Parathyroid adenoma (tissue), 2 donors: ENCODE results near the gene PTTG1IP2.

Experiments
- H2AFZ ChIP-seq: fragments of 300-600 bp; sonication (generic); one replicate; pipeline ENCODE4 v1.7.0; 2017; ENCODE audit warnings: antibody characterized with exemption, mild to moderate bottlenecking
- H3K27ac ChIP-seq: fragments of 300-600 bp; sonication (generic); one replicate; pipeline ENCODE4 v1.7.0; 2017
- H3K27me3 ChIP-seq: fragments of 300-600 bp; sonication (generic); one replicate; pipeline ENCODE4 v1.7.0; 2017; ENCODE audit warnings: low read length; ENCODE audit not compliant: control insufficient read depth, insufficient read depth
- H3K36me3 ChIP-seq: fragments of 300-600 bp; sonication (generic); one replicate; pipeline ENCODE4 v1.7.0; 2017; ENCODE audit warnings: low read length; ENCODE audit not compliant: control insufficient read depth, insufficient read depth
- H3K4me1 ChIP-seq: fragments of 300-600 bp; sonication (generic); one replicate; pipeline ENCODE4 v1.7.0; 2017; ENCODE audit warnings: control low read depth
- H3K4me2 ChIP-seq: fragments of 300-600 bp; sonication (generic); one replicate; pipeline ENCODE4 v1.7.0; 2017; ENCODE audit warnings: low read length
- H3K4me3 ChIP-seq: fragments of 300-600 bp; sonication (generic); one replicate; pipeline ENCODE4 v1.7.0; 2017; ENCODE audit warnings: low read depth, low read length
- H3K79me2 ChIP-seq: fragments of 300-600 bp; sonication (generic); one replicate; pipeline ENCODE4 v1.7.0; 2017; ENCODE audit warnings: control low read depth
- H3K9ac ChIP-seq: fragments of 300-600 bp; sonication (generic); one replicate; pipeline ENCODE4 v1.7.0; 2017; ENCODE audit warnings: mild to moderate bottlenecking
- H3K9me3 ChIP-seq: fragments of 300-600 bp; sonication (generic); one replicate; pipeline ENCODE4 v1.7.0; 2017; ENCODE audit warnings: low read length; ENCODE audit not compliant: control insufficient read depth
- TF ChIP-seq, protein P1 (sequence below): fragments of 300-600 bp; sonication (generic); IDR thresholded peaks from one replicate; pipeline ENCODE4 v1.7.0; 2017; ENCODE audit warnings: antibody characterized with exemption, mild to moderate bottlenecking
- donor health status: primary hyperparathyroidism.

PTTG1IP2 gene

DNA sequence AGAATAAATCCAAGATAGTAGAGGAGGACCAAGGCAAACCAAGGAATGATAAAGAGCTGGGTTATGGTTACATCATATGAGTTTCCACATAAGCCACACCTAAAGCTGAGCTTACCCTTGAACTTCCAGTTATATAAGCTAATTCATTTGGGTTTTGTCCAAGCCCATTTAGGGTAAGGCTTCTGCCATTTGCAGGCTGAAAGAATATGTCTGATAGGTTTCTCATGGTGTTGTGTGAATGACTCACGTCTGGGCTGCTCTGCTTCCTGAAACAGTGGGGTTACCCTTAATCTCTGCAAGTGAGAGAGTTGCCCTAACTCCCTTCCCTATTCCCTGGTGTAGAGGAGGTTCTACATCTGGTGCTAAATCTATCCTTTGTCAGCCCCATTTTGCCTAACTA is 60.8 kb downstream of the PTTG1IP2 start:
- TF ChIP-seq, protein P1, sequence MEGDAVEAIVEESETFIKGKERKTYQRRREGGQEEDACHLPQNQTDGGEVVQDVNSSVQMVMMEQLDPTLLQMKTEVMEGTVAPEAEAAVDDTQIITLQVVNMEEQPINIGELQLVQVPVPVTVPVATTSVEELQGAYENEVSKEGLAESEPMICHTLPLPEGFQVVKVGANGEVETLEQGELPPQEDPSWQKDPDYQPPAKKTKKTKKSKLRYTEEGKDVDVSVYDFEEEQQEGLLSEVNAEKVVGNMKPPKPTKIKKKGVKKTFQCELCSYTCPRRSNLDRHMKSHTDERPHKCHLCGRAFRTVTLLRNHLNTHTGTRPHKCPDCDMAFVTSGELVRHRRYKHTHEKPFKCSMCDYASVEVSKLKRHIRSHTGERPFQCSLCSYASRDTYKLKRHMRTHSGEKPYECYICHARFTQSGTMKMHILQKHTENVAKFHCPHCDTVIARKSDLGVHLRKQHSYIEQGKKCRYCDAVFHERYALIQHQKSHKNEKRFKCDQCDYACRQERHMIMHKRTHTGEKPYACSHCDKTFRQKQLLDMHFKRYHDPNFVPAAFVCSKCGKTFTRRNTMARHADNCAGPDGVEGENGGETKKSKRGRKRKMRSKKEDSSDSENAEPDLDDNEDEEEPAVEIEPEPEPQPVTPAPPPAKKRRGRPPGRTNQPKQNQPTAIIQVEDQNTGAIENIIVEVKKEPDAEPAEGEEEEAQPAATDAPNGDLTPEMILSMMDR: no peak

DNA sequence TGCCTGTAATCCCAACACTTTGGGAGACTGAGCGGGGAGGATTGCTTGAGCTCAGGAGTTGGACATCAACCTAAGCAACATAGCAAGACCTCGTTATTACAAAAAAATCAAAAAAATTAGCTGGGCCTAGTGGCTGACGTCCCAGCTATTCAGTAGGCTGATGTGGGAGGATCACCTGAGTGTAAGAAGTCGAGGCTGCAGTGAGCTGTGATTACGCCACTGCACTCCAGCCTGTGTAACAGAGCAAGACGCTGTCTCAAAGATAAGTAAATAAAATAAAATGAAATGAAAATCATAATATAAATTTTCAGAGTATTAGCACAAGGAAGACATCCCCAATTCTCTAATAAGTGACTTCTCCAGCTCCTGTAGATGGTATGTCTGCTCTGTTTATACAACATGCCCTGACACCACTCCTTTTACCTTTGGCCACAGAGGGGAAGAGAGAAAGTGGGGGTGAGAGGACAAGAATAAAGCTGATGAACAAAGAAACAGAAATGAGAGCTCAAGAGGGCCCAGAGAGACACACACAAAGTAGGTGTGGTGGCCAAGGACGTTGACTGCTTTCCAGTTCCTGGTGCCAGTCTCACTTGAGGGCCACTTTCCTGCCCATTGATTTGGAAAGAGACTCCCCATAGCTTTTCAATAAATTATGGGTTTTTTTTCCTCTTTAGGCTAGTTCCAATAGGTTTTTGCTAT is 62.9 kb downstream of the PTTG1IP2 start:
- Histone ChIP-seq H3K27me3 (no peaks in the 10 kb centered on the region), H3K4me1 (no peaks in the 10 kb centered on the region), H3K79me2 (no peaks in the 10 kb centered on the region), H3K9me3 (no peaks in the 10 kb centered on the region), H3K4me2 (no peak overlapping the region), H3K4me3 (no peak overlapping the region), H3K27ac (no peak overlapping the region), H2AFZ (no peak overlapping the region), H3K9ac (no peak overlapping the region), H3K36me3 (no peaks in the 10 kb centered on the region)
- TF ChIP-seq, protein P1: no peak

More for the DNA sequence above, 60.8 kb downstream of the PTTG1IP2 start:
- Histone ChIP-seq H2AFZ (no peak overlapping the region), H3K4me3 (no peak overlapping the region), H3K9ac (no peak overlapping the region), H3K4me2 (no peak overlapping the region), H3K4me1 (no peaks in the 10 kb centered on the region), H3K79me2 (no peaks in the 10 kb centered on the region), H3K9me3 (no peaks in the 10 kb centered on the region), H3K27me3 (no peaks in the 10 kb centered on the region), H3K36me3 (no peaks in the 10 kb centered on the region), H3K27ac (no peak overlapping the region)

DNA sequence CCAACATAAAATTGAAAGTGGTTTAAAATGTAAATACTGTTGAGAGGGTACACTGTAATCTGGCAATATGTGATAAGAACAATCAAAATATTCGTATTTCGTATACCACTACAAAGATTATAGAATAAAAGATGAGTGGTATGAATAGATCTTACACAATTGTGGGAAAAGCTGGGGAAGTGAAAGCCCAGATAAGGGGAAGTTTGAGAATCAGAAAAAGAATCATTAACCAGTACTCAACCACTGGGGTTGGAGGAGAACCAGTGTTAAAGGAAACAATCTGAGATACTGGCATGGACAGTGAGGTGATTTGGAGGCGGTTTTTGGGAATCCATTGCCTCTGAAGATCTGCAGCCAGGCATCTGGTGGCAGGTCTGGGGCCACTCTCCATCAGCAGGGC is 67.0 kb downstream of the PTTG1IP2 start:
- no peaks in the 10 kb centered on the region for H3K79me2 ChIP-seq
- no peaks in the 10 kb centered on the region for H3K4me1 ChIP-seq
- H3K4me2 ChIP-seq: no peak overlapping the region
- H3K27ac ChIP-seq: no peak overlapping the region
- TF ChIP-seq, protein P1: no peak
- H2AFZ ChIP-seq: no peak overlapping the region
- H3K27me3 ChIP-seq: no peaks in the 10 kb centered on the region
- no peaks in the 10 kb centered on the region for H3K9me3 ChIP-seq
- no peak overlapping the region for H3K4me3 ChIP-seq
- H3K36me3 ChIP-seq: no peaks in the 10 kb centered on the region
- no peak overlapping the region for H3K9ac ChIP-seq

DNA sequence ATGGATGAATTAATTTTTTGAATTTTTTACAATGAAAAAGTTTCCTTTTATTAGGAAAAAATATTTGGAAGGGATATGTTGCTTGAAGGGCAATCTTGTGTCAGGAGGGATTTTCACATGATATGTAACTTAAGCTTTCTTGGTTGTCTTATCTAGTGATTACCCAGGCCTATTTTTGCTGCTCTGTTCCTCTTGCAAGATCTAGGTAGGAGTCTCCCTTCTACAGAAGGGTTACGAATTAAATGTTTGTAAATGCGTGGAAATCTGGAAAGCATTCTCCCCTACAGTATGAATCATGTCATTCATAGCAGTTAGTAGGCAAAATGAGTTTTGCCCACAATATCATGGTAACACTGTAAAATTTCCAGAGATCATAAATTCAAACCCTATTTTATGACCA is 69.0 kb downstream of the PTTG1IP2 start:
- H3K9me3 ChIP-seq: no peaks in the 10 kb centered on the region
- H3K4me1 ChIP-seq: no peaks in the 10 kb centered on the region
- H3K36me3 ChIP-seq: no peaks in the 10 kb centered on the region
- H3K4me2 ChIP-seq: no peak overlapping the region
- H2AFZ ChIP-seq: no peak overlapping the region
- H3K27ac ChIP-seq: no peak overlapping the region
- TF ChIP-seq, protein P1: no peak
- H3K27me3 ChIP-seq: no peaks in the 10 kb centered on the region
- H3K4me3 ChIP-seq: no peak overlapping the region
- no peaks in the 10 kb centered on the region for H3K79me2 ChIP-seq
- H3K9ac ChIP-seq: no peak overlapping the region

DNA sequence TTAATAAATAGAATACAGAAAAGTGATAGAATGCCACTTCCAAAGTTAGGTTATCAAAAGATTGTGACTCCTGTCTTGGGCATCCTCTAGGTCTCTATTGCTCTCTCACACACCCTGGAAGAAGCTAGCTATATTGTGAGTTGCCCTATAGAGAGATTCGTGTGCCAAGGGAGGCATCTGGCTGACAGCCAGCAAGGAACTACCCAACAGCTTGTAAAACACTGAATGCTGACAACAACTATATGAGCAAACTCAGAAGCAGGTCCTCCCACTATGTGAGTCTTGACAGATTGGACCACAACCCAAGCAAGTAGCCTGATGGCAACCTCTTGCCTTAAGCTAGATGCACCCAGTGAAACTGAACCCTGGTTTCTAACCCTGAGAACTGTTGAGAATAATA is 71.0 kb downstream of the PTTG1IP2 start:
- H3K9ac ChIP-seq: no peak overlapping the region
- TF ChIP-seq, protein P1: no peak
- H3K4me3 ChIP-seq: no peak overlapping the region
- no peaks in the 10 kb centered on the region for H3K27me3 ChIP-seq
- H3K79me2 ChIP-seq: no peaks in the 10 kb centered on the region
- no peaks in the 10 kb centered on the region for H3K4me1 ChIP-seq
- H3K36me3 ChIP-seq: no peaks in the 10 kb centered on the region
- H3K9me3 ChIP-seq: no peaks in the 10 kb centered on the region
- H2AFZ ChIP-seq: no peak overlapping the region
- no peak overlapping the region for H3K4me2 ChIP-seq
- no peak overlapping the region for H3K27ac ChIP-seq
